ENCODE data around the gene NEDD9.

DNA sequence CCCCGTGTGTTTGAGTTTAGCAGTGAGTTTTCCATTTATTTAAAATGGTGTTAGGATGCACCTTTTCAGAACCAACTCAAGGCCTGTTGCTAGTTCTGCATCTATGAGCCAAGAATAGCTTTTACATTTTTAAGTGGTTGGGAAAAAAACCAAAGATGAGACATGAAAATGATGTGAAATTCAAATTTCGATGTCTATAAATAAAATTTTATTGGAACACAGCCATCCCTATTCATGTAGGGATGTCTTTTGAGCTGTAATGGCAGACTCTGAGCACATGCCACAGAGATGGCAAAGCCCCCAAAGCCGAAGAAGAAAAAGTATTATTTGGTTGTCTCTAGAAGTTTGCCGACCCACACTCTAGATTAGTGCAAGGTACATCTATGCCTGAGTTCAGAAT lies 5.0 kb upstream of the NEDD9 start:
- TF ChIP-seq, protein P1, sequence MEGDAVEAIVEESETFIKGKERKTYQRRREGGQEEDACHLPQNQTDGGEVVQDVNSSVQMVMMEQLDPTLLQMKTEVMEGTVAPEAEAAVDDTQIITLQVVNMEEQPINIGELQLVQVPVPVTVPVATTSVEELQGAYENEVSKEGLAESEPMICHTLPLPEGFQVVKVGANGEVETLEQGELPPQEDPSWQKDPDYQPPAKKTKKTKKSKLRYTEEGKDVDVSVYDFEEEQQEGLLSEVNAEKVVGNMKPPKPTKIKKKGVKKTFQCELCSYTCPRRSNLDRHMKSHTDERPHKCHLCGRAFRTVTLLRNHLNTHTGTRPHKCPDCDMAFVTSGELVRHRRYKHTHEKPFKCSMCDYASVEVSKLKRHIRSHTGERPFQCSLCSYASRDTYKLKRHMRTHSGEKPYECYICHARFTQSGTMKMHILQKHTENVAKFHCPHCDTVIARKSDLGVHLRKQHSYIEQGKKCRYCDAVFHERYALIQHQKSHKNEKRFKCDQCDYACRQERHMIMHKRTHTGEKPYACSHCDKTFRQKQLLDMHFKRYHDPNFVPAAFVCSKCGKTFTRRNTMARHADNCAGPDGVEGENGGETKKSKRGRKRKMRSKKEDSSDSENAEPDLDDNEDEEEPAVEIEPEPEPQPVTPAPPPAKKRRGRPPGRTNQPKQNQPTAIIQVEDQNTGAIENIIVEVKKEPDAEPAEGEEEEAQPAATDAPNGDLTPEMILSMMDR (optimal IDR thresholded peaks at IDR 0.05 in 1 of 3, IDR thresholded peaks at IDR 0.05 in 1 of 3, conservative IDR thresholded peaks at IDR 0.05 in 1 of 3; ENCODE audit: extremely low read depth in 1 of 3, insufficient read depth in 2 of 3, low read length in 3 of 3) = no peak
- no peak for TF ChIP-seq EZH2 (IDR thresholded peaks at IDR 0.05; ENCODE audit: low read length)
